ENCODE measurements around the gene FCER1G. TPM values are rescaled to one million over a fixed set of nuclear protein-coding genes. Genes with fewer than 3 reads are reported as not detected.

FCER1G gene
- total and polyA plus RNA-seq, 9 of the 15 experiments (the other 6 are each of a cell fraction or from before 2014, with no cell fraction given) = 0.15 to 0.69 (median 0.31) TPM; not detected in 2

DNA sequence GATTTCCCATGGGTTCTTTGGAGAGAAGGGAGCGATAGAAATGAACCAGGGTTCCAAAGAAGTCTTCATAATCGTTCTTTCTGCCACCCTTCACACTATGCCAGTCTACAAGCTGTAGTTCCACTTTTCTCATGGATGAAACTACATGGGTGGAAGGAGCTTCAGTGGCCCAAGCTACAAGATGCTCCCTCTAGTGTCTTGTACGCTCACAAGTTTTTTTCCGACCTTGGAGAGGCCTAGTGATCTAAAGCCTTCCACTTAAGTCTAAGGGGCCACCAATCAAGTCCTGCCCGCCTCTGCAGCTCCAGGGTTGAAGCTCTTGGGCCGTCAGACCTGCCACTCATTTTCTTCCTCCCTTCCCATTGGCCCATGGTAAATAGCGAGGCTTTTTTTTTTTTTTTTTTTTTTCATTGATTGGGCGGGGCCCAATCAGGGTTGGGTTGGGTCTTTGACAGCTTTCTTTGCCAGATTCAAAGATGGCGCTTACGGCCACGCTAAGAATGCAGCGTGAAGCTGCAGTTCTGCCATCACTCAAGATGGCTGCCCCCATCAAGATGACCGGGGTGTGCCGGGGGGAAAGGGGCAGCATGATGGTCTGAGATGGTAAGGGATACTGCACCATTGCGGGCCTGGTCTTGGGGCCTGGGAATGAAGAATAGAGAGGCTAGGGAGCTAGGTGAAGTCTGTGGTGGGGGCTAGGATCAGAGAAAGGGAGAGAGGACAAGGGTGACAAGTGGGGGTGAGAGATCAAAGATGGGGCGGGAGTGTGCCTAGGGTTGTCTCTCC lies 10.6 kb downstream of the FCER1G start, which contains the start of gene TOMM40L (continued):
- TF ChIP-seq, protein P1, sequence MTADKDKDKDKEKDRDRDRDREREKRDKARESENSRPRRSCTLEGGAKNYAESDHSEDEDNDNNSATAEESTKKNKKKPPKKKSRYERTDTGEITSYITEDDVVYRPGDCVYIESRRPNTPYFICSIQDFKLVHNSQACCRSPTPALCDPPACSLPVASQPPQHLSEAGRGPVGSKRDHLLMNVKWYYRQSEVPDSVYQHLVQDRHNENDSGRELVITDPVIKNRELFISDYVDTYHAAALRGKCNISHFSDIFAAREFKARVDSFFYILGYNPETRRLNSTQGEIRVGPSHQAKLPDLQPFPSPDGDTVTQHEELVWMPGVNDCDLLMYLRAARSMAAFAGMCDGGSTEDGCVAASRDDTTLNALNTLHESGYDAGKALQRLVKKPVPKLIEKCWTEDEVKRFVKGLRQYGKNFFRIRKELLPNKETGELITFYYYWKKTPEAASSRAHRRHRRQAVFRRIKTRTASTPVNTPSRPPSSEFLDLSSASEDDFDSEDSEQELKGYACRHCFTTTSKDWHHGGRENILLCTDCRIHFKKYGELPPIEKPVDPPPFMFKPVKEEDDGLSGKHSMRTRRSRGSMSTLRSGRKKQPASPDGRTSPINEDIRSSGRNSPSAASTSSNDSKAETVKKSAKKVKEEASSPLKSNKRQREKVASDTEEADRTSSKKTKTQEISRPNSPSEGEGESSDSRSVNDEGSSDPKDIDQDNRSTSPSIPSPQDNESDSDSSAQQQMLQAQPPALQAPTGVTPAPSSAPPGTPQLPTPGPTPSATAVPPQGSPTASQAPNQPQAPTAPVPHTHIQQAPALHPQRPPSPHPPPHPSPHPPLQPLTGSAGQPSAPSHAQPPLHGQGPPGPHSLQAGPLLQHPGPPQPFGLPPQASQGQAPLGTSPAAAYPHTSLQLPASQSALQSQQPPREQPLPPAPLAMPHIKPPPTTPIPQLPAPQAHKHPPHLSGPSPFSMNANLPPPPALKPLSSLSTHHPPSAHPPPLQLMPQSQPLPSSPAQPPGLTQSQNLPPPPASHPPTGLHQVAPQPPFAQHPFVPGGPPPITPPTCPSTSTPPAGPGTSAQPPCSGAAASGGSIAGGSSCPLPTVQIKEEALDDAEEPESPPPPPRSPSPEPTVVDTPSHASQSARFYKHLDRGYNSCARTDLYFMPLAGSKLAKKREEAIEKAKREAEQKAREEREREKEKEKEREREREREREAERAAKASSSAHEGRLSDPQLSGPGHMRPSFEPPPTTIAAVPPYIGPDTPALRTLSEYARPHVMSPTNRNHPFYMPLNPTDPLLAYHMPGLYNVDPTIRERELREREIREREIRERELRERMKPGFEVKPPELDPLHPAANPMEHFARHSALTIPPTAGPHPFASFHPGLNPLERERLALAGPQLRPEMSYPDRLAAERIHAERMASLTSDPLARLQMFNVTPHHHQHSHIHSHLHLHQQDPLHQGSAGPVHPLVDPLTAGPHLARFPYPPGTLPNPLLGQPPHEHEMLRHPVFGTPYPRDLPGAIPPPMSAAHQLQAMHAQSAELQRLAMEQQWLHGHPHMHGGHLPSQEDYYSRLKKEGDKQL (CRISPR knock-in tag; IDR thresholded peaks at IDR 0.05; ENCODE audit: borderline replicate concordance) = no peak
- TF ChIP-seq NR2C2 (CRISPR knock-in tag; IDR thresholded peaks at IDR 0.05) (no peak), NR2C2 (tag; IDR thresholded peaks at IDR 0.05) (peak; percentile 84), C11orf30 (IDR thresholded peaks at IDR 0.05; ENCODE audit: low read depth) (peak; percentile 71), PHB2 (IDR thresholded peaks at IDR 0.05; ENCODE audit: low read depth) (no peak), NFXL1 (CRISPR knock-in tag; IDR thresholded peaks at IDR 0.05) (no peak), CC2D1A (IDR thresholded peaks at IDR 0.05) (peak; percentile 70; the same call in 1 of the 2 replicates), ELF2 (CRISPR knock-in tag; IDR thresholded peaks at IDR 0.05) (no peak), ZNF311 (CRISPR knock-in tag; IDR thresholded peaks at IDR 0.05) (no peak), ZNF347 (CRISPR knock-in tag; IDR thresholded peaks at IDR 0.05; ENCODE audit: low read depth) (no peak), FIP1L1 (IDR thresholded peaks at IDR 0.05; ENCODE audit: low read depth, low read length, poor library complexity, severe bottlenecking) (no peak), ZNF184 (CRISPR knock-in tag; IDR thresholded peaks at IDR 0.05) (no peak)
- TF ChIP-seq, protein P2, sequence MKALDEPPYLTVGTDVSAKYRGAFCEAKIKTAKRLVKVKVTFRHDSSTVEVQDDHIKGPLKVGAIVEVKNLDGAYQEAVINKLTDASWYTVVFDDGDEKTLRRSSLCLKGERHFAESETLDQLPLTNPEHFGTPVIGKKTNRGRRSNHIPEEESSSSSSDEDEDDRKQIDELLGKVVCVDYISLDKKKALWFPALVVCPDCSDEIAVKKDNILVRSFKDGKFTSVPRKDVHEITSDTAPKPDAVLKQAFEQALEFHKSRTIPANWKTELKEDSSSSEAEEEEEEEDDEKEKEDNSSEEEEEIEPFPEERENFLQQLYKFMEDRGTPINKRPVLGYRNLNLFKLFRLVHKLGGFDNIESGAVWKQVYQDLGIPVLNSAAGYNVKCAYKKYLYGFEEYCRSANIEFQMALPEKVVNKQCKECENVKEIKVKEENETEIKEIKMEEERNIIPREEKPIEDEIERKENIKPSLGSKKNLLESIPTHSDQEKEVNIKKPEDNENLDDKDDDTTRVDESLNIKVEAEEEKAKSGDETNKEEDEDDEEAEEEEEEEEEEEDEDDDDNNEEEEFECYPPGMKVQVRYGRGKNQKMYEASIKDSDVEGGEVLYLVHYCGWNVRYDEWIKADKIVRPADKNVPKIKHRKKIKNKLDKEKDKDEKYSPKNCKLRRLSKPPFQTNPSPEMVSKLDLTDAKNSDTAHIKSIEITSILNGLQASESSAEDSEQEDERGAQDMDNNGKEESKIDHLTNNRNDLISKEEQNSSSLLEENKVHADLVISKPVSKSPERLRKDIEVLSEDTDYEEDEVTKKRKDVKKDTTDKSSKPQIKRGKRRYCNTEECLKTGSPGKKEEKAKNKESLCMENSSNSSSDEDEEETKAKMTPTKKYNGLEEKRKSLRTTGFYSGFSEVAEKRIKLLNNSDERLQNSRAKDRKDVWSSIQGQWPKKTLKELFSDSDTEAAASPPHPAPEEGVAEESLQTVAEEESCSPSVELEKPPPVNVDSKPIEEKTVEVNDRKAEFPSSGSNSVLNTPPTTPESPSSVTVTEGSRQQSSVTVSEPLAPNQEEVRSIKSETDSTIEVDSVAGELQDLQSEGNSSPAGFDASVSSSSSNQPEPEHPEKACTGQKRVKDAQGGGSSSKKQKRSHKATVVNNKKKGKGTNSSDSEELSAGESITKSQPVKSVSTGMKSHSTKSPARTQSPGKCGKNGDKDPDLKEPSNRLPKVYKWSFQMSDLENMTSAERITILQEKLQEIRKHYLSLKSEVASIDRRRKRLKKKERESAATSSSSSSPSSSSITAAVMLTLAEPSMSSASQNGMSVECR (CRISPR knock-in tag; IDR thresholded peaks at IDR 0.05) = peak; percentile 63; the same call in 1 of the 2 replicates
- TF ChIP-seq, protein P3, sequence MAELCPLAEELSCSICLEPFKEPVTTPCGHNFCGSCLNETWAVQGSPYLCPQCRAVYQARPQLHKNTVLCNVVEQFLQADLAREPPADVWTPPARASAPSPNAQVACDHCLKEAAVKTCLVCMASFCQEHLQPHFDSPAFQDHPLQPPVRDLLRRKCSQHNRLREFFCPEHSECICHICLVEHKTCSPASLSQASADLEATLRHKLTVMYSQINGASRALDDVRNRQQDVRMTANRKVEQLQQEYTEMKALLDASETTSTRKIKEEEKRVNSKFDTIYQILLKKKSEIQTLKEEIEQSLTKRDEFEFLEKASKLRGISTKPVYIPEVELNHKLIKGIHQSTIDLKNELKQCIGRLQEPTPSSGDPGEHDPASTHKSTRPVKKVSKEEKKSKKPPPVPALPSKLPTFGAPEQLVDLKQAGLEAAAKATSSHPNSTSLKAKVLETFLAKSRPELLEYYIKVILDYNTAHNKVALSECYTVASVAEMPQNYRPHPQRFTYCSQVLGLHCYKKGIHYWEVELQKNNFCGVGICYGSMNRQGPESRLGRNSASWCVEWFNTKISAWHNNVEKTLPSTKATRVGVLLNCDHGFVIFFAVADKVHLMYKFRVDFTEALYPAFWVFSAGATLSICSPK (IDR thresholded peaks at IDR 0.05; ENCODE audit: borderline replicate concordance) = no peak
